K562 (cell line): ENCODE measurements around the gene ARHGAP15. TPM values are rescaled to one million over a fixed set of nuclear protein-coding genes. Genes with fewer than 3 reads are reported as not detected.

Experiments
- ATAC-seq: fragments of 200-7000 bp; cut with Tn5 transposase; 3 replicates; pipeline ENCODE4 v1.9.1; 2020; ENCODE audit warnings: moderate library complexity
- BruUV-seq: library from RNA; stranded (reverse); fragments of 400-500 nt; replicated peaks from 2 replicates; lab custom pipeline; 2021; lab: Mats Ljungman, UMichigan
- CTCF ChIA-PET: fragments of 300-600 bp; formaldehyde crosslinking; extraction: SDS; loops from one replicate; lab custom pipeline; 2021; ENCODE audit warnings: low intra/inter-chr PET ratio; lab: Yijun Ruan, JAX
- POLR2A ChIA-PET: fragments of 300-600, 350-650 bp; sonication (Branson Sonifier 250); formaldehyde crosslinking; extraction: SDS; loops from one replicate; lab custom pipeline; 2021; ENCODE audit warnings: antibody characterized with exemption, inconsistent platforms; lab: Yijun Ruan, JAX
- DNase-seq, 4 experiments: peaks; one replicate each; pipeline versions ENCODE4 v3.0.0 to v3.0.0-alpha.2; 2011 to 2018; ENCODE audit warnings: low spot score in 3 of 4, mixed read lengths in 3 of 4; ENCODE audit errors: extremely low read depth in 1 of 4
- FAIRE-seq: peaks from 2 replicates; lab custom pipeline; 2011; peaks lifted over from hg19 to GRCh38; lab: Jason Lieb, UNC
- H2AFZ ChIP-seq: 2 replicates; pipeline ENCODE4 v1.6.0; 2011; ENCODE audit warnings: low read depth, low read length, control low read depth, inconsistent platforms
- H3K27ac ChIP-seq: fragments of 200-600 bp; 3 replicates; pipeline ENCODE4 v1.8.0; 2011; ENCODE audit warnings: low read depth, mild to moderate bottlenecking, control low read depth, inconsistent platforms, low read length, moderate library complexity, mixed read lengths; ENCODE audit errors: extremely low read depth
- H3K27me3 ChIP-seq, 2 experiments: fragments of 300-600 bp in 1 of 2; 2 replicates in 1 of 2; 3 replicates in 1 of 2; pipeline versions ENCODE4 v1.6.0 to v1.8.0; 2011; ENCODE audit warnings: inconsistent platforms in 2 of 2, low read length in 2 of 2, mild to moderate bottlenecking in 1 of 2, mixed read lengths in 1 of 2, moderate library complexity in 1 of 2; ENCODE audit not compliant: control insufficient read depth in 2 of 2, insufficient read depth in 2 of 2
- H3K36me3 ChIP-seq: fragments of 300-600 bp; 3 replicates; pipeline ENCODE4 v1.8.0; 2011; ENCODE audit warnings: mild to moderate bottlenecking, low read length, inconsistent platforms; ENCODE audit not compliant: control insufficient read depth, insufficient read depth
- H3K4me1 ChIP-seq, 2 experiments: fragments of 200-600 bp in 1 of 2; replicated peaks in 1 of 2; 2 replicates in 1 of 2; 3 replicates in 1 of 2; pipeline versions ENCODE4 v1.5.1 to v1.8.0; 2011; ENCODE audit warnings: inconsistent platforms in 2 of 2, low read length in 2 of 2, mild to moderate bottlenecking in 1 of 2, mixed read lengths in 1 of 2, moderate library complexity in 1 of 2; ENCODE audit not compliant: control insufficient read depth in 2 of 2, insufficient read depth in 2 of 2
- H3K4me2 ChIP-seq: 2 replicates; pipeline ENCODE4 v1.6.1; 2011; ENCODE audit warnings: low read length, control low read depth, inconsistent platforms, mixed read lengths; ENCODE audit not compliant: insufficient read depth
- H3K4me3 ChIP-seq: fragments of 200-600 bp; sonication (generic), shearing (Covaris generic); 2 replicates; pipeline ENCODE4 v1.5.1; 2016; ENCODE audit warnings: control low read depth, inconsistent platforms
- H3K79me2 ChIP-seq: fragments of 200-600 bp; 3 replicates; pipeline ENCODE4 v1.8.0; 2011; ENCODE audit warnings: low read length, inconsistent platforms; ENCODE audit not compliant: control insufficient read depth, insufficient read depth
- H3K9ac ChIP-seq, 2 experiments: 2 replicates each; pipeline versions ENCODE4 v1.6.0 to v1.6.1; 2011; ENCODE audit warnings: low read depth in 2 of 2, low read length in 2 of 2, control low read depth in 1 of 2, inconsistent platforms in 1 of 2, mild to moderate bottlenecking in 1 of 2, mixed read lengths in 1 of 2; ENCODE audit not compliant: insufficient read depth in 1 of 2
- H3K9me1 ChIP-seq: one replicate; pipeline ENCODE4 v1.6.0; 2011; ENCODE audit warnings: inconsistent platforms, mild to moderate bottlenecking, low read length, moderate library complexity; ENCODE audit not compliant: control insufficient read depth, insufficient read depth
- H3K9me3 ChIP-seq: replicated peaks from 2 replicates; pipeline ENCODE4 v1.5.1; 2011; ENCODE audit warnings: low read depth, low read length, inconsistent platforms; ENCODE audit not compliant: control insufficient read depth, insufficient read depth
- H4K20me1 ChIP-seq: replicated peaks from 2 replicates; pipeline ENCODE4 v1.6.1; 2011; ENCODE audit warnings: low read length, inconsistent platforms, mixed read lengths; ENCODE audit not compliant: control insufficient read depth, insufficient read depth
- BRF1 ChIP-seq: IDR thresholded peaks from 3 replicates; pipeline ENCODE4 v1.6.1; 2011; ENCODE audit warnings: borderline replicate concordance, mild to moderate bottlenecking; ENCODE audit not compliant: insufficient read length; ENCODE audit errors: extremely low read depth
- ERF ChIP-seq: fragments of 450-650 bp; formaldehyde crosslinking; IDR thresholded peaks from 2 replicates; pipeline ENCODE4 v1.4.0; 2020; ENCODE audit warnings: mild to moderate bottlenecking, mixed read lengths
- ETV6 ChIP-seq, 3 experiments: fragments of 150-350 bp in 1 of 3; sonication (generic) in 1 of 3; formaldehyde crosslinking in 1 of 3; IDR thresholded peaks; 2 replicates each; pipeline versions ENCODE4 v1.6.1 to v1.8.0; 2014 to 2022; ENCODE audit warnings: borderline replicate concordance in 2 of 3, low read depth in 2 of 3, antibody characterized with exemption in 1 of 3, low read length in 1 of 3, mild to moderate bottlenecking in 1 of 3, missing genetic modification reagents in 1 of 3
- GTF2A2 ChIP-seq: IDR thresholded peaks from 2 replicates; pipeline ENCODE4 v1.6.1; 2016; ENCODE audit warnings: mild to moderate bottlenecking, missing genetic modification characterization, missing compliant biosample characterization
- HMG20B ChIP-seq: fragments of 250-450 bp; sonication (Bioruptor Pico); IDR thresholded peaks from 2 replicates; pipeline ENCODE4 v1.5.0; 2021; ENCODE audit warnings: mild to moderate bottlenecking
- MEF2D ChIP-seq: conservative IDR thresholded peaks from 2 replicates; pipeline ENCODE4 v1.6.1; 2016; ENCODE audit warnings: low read depth, missing genetic modification characterization, missing compliant biosample characterization
- RBM22 ChIP-seq: fragments of 200-400 bp; formaldehyde crosslinking; IDR thresholded peaks from 2 replicates; pipeline ENCODE4 v1.6.1; 2018; ENCODE audit warnings: low read length, low read depth; ENCODE audit not compliant: poor library complexity, severe bottlenecking
- SUPT5H ChIP-seq: fragments of 450-650 bp; IDR thresholded peaks from 2 replicates; pipeline ENCODE4 v1.6.1; 2016
- TAL1 ChIP-seq: fragments of 450-650 bp; IDR thresholded peaks from 2 replicates; pipeline ENCODE4 v1.6.1; 2016; ENCODE audit warnings: mild to moderate bottlenecking
- TBL1XR1 ChIP-seq, 2 experiments: IDR thresholded peaks; 2 replicates each; pipeline ENCODE4 v1.6.1; 2012; ENCODE audit warnings: improper control_type of control experiment in 2 of 2, low read length in 2 of 2, mild to moderate bottlenecking in 1 of 2
- ZNF354B ChIP-seq: fragments of 250-450 bp; sonication (Bioruptor Pico); IDR thresholded peaks from 2 replicates; pipeline ENCODE4 v1.4.0; 2020
- WGBS: fragments of 100-300 bp; shearing (Covaris generic); methylation state at CpG from one replicate; pipeline ENCODE4 v1.1.6; 2016; ENCODE audit warnings: low coverage, mixed read lengths; ENCODE audit not compliant: insufficient coverage; ENCODE audit errors: missing lambda C conversion rate; 5-methylcytosine and 5-hydroxymethylcytosine counted together
- in situ Hi-C: fragments of 300-500 bp; cut with MboI; formaldehyde crosslinking; loops from 4 replicates; pipeline ENCODE4 v1.15.0; 2018; ENCODE audit warnings: inconsistent platforms, mixed read lengths
- intact Hi-C: fragments of 100-400 bp; cut with micrococcal nuclease; formaldehyde crosslinking; loops from 2 replicates; pipeline ENCODE4 v1.14.2; 2022
- polyA plus RNA-seq, 8 experiments: library from polyadenylated mRNA; depleted of rRNA in 4 of 8; stranded (reverse) in 5 of 8; unstranded in 3 of 8; fragments of >200 nt; fragmentation: Nextera tagmentation in 2 of 8; fragmentation: Illumina TruSeq in 1 of 8; extraction: Ambion mirVana in 2 of 8; extraction: Trizol in 1 of 8; gene quantifications; 2 replicates each; pipeline versions ENCODE4 v1.2.1 to v1.2.3, GENCODE V29; 2011 to 2014; ENCODE audit warnings: inconsistent platforms in 1 of 8, missing spikeins in 1 of 8
- total RNA-seq, 7 experiments: library from RNA; depleted of rRNA in 6 of 7; stranded (reverse); fragments of >200 nt in 6 of 7; fragmentation: Illumina TruSeq in 2 of 7; extraction: Trizol in 2 of 7; gene quantifications; 2 replicates each; pipeline versions ENCODE4 v1.2.1 to v1.2.3, GENCODE V29; 2011 to 2021; ENCODE audit warnings: low replicate concordance in 1 of 7
- TF ChIP-seq, protein P1 (sequence below): fragments of 250-450 bp; sonication (Bioruptor Pico); IDR thresholded peaks from 2 replicates; pipeline ENCODE4 v1.5.0; 2021; ENCODE audit warnings: mild to moderate bottlenecking, moderate library complexity
- TF ChIP-seq, protein P2 (sequence below), 2 experiments: fragments of 450-650 bp in 1 of 2; sonication (generic) in 1 of 2; formaldehyde crosslinking; conservative IDR thresholded peaks; 2 replicates each; pipeline versions ENCODE4 v1.4.0 to v1.8.1; 2020 to 2022; ENCODE audit warnings: mild to moderate bottlenecking in 1 of 2, missing genetic modification reagents in 1 of 2
- TF ChIP-seq, protein P3 (sequence below): fragments of 250-450 bp; sonication (Bioruptor Pico); IDR thresholded peaks from 2 replicates; pipeline ENCODE4 v1.5.0; 2021

Gene ARHGAP15
- total and polyA plus RNA-seq, 9 of the 15 experiments (the other 6 are each of a cell fraction or from before 2014, with no cell fraction given): 1.5 to 17.9 (median 7.9) TPM

DNA sequence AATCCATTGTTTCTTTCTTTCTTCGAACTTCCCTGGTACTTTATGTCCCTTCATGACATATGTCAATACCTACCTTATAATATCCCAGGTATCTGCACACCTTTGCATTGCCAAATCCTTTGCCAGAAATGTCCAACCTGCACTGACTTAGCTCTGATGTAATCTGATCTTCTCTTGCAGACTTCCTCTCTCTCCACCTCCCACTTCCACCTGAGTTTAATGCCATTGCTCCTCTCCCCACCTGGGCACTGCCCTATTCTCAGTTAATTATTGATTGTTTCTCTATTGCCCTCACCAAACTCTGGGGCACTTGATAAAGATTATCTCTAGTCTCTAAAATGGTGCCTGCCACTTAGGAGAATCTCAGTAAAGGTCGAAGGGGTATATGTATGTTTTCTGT, 23.0 kb downstream of the ARHGAP15 start (continued):
- TF ChIP-seq, protein P1, sequence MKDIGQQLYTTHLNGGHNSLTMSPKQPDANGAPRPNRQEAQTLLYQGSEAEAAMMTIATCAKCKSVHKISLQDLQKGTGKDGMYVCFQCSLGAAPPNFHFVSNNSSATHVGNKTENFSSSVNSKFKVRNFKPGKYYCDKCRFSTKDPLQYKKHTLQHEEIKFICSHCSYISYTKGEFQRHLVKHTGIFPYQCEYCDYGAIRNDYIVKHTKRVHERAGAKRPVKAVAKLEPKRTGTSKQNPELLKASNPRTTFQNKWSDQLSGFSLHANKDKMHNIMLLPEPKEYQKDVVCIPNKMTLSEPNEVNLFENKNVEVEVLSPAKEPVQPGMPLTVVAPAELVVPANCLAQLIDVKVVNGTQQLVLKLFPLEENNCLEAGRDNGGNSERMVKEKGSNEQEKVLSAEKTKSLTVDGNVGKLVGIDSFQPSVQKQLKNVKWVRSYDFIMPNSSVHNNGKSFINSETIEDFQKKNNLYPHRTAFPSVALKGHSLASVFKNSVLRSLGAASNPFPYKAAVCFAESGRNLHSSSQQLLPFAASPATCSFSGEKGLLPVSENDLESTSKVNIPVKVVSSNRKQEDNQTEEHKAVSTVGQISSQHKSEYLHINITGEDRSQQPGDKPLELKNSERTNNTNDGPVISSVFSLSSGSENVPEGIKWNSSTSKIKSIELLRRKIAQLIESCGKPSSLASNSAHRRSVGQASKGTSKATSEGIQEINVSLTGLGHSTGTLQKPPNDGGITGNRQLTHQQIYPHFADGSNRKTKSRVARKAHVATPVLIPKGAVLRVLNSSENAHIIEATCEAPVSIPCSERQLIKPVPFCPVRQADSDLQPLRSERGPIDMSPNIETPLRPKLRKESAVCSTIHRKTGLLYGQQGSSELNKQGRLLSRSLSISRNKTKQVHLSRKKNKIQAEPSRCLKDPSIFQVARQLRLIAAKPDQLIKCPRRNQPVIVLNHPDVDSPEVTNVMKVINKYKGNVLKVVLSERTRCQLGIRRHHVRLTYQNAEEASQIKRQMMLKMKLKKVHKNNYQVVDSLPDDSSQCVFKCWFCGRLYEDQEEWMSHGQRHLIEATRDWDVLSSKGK (CRISPR knock-in tag): no peak
- TF ChIP-seq ETV6 (IDR thresholded peaks at IDR 0.05; ENCODE audit: borderline replicate concordance in 1 of 2, low read depth in 2 of 2, low read length in 1 of 2): no peak
- TF ChIP-seq ETV6 (CRISPR knock-in tag; IDR thresholded peaks at IDR 0.05; ENCODE audit: borderline replicate concordance): no peak
- TF ChIP-seq GTF2A2 (tag): no peak
- TF ChIP-seq ZNF354B (CRISPR knock-in tag): no peak
- TF ChIP-seq HMG20B: no peak
- TF ChIP-seq RBM22: no peak

DNA sequence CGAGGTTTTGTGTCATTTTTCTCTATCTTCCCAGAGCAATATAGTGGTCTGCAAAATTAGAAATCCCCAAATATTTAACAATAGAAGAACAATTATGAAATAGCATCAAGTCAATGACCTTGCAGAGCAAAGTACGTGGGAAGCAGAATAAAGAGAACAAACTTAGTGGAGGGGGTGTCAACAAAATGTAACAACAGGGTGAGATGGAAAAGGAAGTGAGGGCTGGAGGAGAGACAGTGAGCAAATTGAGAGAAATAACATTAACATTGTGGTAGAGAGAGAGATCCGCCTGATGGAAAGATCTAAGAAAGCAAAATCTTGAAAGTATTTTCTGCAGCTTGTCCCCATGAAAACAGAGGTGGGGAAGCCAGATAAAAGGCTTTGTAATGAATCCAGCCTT, 23.4 kb downstream of the ARHGAP15 start:
- Histone ChIP-seq H3K36me3 (no peaks in the 10 kb centered on the region), H3K27me3 (no peaks in the 10 kb centered on the region), H3K9ac (no peak overlapping the region), H3K79me2 (no peaks in the 10 kb centered on the region), H3K9me1 (no peaks in the 10 kb centered on the region), H3K9me3 (no peaks in the 10 kb centered on the region), H2AFZ (no peak overlapping the region), H3K4me1 (no peaks in the 10 kb centered on the region; a peak in 1 of 5 replicates), H3K27ac (no peak overlapping the region), H3K4me3 (no peak overlapping the region), H3K4me2 (no peak overlapping the region), H4K20me1 (no peaks in the 10 kb centered on the region)
- intact Hi-C loops: no loop called here
- FAIRE-seq (no peak), DNase-seq (no peak), ATAC-seq (no peak)
- no TSS peak for BruUV-seq
- in situ Hi-C loops: no loop called here
- WGBS: 0% methylated on average over 3 of the region's 3 CpGs
- POLR2A ChIA-PET: no interaction called here
- CTCF ChIA-PET: no interaction called here
- TF ChIP-seq ERF (CRISPR knock-in tag) (no peak), TBL1XR1 (IDR thresholded peaks at IDR 0.05; ENCODE audit: low read length in 2 of 2) (no peak), BRF1 (no peak), TAL1 (no peak), SUPT5H (no peak), MEF2D (tag) (no peak)
- TF ChIP-seq, protein P2, sequence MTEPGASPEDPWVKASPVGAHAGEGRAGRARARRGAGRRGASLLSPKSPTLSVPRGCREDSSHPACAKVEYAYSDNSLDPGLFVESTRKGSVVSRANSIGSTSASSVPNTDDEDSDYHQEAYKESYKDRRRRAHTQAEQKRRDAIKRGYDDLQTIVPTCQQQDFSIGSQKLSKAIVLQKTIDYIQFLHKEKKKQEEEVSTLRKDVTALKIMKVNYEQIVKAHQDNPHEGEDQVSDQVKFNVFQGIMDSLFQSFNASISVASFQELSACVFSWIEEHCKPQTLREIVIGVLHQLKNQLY (CRISPR knock-in tag; conservative IDR thresholded peaks at IDR 0.05): no peak
- TF ChIP-seq, protein P3, sequence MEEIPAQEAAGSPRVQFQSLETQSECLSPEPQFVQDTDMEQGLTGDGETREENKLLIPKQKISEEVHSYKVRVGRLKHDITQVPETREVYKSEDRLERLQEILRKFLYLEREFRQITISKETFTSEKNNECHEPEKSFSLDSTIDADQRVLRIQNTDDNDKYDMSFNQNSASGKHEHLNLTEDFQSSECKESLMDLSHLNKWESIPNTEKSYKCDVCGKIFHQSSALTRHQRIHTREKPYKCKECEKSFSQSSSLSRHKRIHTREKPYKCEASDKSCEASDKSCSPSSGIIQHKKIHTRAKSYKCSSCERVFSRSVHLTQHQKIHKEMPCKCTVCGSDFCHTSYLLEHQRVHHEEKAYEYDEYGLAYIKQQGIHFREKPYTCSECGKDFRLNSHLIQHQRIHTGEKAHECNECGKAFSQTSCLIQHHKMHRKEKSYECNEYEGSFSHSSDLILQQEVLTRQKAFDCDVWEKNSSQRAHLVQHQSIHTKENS (CRISPR knock-in tag): no peak
